GM18517 (cell line): ENCODE measurements around the gene TMEM190.
"Not testable (repeated sequence)": the region's sequence is repeated elsewhere in the genome, so short reads cannot be mapped to it uniquely, and the experiment has no call there.

Experiments
- ATAC-seq: cut with Tn5 transposase; IDR thresholded peaks from one replicate; pipeline ENCODE4 v1.9.1; 2021; ENCODE audit warnings: mild to moderate bottlenecking, moderate library complexity; ENCODE audit not compliant: unreplicated experiment

Gene TMEM190

DNA sequence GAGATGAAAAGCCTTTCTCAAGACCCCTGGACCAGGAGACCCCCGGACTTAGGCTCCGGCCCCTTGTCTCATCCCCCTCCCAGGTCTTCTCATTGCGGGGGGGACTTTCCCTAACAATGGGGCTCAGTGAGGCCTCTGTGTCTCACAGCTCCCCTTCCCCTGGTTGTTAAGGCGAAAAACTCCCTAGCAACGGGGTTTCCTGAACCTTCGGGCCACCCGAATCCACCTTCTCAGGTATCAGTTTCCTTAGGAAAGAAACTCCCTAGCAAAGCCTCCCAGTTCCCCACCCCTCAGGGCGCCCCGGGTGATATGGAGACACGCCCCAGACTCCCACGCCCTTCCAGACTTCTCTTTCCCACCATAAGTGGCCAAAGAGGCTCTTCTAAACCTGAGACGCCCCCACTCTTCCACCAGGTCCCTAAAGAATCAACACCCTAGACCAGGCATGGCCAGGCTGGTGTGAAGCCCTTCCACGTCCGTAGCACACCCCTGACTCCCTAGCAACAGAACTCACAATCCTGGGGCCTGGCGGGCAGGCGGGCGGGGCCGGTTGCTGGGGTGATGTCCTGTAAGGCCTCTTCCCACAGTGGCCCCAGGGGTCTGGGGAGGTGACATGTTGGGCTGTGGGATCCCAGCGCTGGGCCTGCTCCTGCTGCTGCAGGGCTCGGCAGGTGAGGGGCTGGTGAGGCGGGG is at the start of gene TMEM190:
Gene TMEM190 (plus strand): TSS at position 586 of the 693 bp plus-strand sequence. CDS start 28 bp downstream, at position 614.
- ATAC-seq: no peak

DNA sequence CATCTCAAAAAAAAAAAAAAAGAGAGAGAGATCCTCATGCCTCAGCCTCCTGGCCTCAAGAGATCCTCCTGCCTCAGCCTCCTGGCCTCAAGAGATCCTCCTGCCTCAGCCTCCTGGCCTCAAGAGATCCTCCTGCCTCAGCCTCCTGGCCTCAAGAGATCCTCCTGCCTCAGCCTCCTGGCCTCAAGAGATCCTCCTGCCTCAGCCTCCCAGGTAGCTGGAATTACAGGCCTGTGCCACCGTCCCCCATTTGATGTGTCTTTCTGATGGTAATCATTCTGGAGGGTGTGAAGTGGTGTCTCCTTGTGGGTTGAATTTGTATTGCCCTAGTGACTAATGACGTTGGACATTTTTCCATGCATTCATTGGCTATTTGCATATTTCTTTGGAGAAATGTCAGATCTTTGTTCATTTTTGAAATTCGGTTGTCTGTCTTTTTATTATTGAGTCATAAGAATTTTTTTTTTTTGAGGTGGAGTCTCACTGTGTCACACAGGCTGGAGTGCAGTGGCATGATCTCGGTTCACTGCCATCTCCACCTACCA is 47.8 kb upstream of the TMEM190 start:
- ATAC-seq: not testable (repeated sequence)

DNA sequence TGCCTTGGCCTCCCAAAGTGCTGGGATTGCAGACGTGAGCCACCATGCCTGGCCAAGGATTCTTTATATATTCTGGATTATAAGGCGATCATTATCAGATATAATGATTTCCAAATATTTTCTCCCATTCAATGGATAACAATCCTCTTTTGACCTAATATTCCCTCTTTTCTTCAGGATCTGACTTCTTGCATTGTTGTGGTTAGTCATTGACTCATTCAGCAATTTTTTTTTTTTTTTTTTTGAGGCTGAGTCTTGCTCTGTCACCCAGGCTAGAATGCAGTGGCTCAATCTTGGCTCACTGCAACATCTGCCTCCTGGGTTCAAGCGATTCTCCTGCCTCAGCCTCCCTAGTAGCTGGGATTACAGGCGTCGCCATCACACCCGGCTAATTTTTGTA is 46.8 kb upstream of the TMEM190 start:
- not testable (repeated sequence) for ATAC-seq

DNA sequence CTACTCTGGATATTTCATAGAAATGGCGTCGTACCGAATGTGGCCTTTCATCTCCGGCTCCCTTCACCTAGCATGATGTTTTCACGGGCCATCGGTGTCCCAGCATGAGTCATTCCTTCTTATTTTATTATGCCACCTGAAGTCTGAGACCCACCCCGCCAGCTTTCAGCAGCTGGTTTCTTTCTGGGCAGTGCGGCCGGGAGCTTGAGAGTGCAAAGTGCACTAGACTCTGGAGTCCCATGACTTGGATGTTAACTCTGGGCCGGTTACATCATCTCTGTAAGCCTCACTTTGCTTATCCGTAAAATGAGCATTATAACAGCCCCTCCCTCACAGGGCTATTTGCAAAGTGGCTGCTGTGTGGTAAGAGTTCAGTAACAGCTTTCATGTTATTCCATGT is 42.8 kb upstream of the TMEM190 start:
- no peak for ATAC-seq

DNA sequence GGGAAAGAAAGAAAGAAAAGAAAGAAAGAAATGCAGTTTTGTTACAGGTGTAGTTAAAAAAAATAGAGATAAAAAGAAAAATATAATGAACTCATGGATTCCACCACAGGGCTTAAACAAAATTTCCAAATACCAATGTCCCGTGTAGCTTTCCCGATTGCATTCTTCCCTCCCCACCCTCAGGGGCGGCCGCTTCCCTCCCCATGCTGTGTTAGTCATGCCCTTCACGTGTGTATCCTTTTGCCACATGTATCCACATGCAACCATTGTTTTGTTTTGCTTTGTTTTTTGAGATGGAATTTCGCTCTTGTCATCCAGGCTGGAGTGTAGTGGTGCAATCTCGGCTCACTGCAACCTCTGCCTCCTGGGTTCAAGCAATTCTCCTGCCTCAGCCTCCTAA is 40.5 kb upstream of the TMEM190 start:
- ATAC-seq: no peak

DNA sequence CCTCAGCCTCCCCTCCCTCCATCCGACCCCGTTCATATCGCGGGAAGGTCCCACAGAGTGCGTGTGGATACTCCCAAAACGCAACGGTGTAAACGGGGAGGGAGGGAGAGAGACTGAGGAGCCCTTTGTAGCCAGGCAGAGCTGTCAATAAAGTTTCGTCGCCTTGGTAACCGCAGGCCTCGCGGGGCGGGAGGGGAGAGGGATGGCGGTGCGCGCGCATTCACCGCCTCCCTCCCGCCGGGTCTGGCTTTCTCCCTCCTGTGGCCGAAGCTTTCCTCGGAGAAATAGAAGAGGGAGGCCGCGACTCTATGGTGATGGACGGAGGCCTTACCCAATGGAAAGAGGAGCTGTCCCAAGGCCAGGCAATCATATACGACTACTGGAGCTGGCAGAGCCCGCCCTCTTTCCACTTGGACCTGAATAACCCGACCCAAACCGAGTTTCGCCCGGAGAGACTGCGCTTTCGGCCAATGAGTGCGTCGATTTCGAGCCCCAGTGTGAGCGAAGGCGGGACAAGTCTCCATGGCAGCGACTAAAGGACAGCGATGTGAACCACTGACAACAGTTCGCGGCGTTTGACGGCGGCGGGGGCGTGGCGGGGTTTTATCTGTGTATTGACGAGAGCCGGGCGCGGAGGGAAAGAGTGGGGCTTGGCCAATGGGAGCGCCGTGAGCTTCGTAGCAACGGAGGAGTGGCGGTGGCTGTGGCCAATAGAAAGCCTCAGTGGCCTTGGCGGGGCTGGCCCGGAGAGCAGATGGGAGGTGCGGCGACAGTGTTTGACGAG is 37.3 kb upstream of the TMEM190 start, which contains the start of gene KMT5C:
Gene KMT5C (plus strand): TSS at position 772 of the 784 bp plus-strand sequence. CDS start 2,061 bp downstream, outside the sequence.
- peak; percentile 91 for ATAC-seq

DNA sequence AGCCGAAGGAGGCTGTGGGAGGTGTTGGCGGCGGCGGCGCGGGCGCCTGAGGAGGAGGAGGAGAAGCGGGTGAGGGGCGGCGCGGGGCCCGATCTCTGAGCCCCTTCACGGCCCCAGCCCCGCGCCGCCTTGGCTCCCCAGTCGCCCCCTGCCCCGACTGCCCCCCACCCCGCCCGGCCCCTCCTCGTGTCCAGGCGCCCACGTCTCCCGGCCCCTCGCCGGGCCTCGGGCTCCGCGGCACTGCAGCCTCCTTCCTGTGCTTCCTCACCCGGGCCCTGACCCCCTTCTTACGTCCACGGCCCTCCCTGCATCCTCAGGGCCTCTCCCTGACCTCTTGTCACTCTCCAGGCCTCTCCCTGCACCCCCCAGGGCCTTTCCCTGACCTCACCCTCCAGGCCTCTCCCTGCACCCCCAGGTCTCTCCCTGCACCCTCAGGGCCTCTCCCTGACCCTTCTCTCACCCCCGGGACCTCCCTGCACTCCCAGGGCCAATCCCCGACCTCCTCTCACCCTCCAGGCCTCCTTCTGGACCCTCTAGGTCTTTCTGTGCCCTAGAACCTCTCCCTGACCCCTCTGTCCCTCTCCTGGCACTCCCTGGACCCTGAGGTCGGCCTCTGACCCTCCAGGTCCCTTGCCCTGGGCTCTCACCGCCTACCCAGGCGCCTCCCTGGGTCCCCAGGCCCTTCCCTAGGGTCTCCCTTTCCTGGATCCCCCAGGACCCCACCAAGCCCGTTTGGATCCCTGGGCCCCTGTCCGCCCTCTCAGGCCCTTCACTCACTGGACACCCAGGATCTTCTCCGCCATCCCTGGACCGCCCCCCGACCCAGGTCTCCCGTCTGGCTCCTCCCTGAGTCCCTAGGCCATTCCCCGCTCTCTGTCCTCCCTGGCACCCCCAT is 36.5 kb upstream of the TMEM190 start:
- ATAC-seq: no peak

DNA sequence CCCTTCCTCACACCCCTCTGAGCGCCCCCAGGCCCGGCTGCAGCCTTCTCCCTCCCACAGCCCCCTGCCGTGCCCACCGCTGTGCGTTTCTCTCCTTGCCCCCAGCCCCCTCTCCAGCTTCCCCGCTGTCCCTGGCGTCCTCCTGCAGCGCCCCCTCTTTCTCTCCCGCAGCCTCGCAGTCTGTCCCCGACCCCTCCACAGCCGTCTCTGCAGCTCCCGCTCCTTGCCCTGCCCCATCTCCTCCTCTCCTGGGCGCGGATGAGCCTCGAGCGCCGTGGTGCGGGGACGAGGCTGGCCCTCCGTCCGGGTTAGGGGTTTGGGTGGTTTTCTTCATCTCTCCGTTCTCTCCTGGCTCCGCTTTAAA is 35.9 kb upstream of the TMEM190 start:
- no peak for ATAC-seq

DNA sequence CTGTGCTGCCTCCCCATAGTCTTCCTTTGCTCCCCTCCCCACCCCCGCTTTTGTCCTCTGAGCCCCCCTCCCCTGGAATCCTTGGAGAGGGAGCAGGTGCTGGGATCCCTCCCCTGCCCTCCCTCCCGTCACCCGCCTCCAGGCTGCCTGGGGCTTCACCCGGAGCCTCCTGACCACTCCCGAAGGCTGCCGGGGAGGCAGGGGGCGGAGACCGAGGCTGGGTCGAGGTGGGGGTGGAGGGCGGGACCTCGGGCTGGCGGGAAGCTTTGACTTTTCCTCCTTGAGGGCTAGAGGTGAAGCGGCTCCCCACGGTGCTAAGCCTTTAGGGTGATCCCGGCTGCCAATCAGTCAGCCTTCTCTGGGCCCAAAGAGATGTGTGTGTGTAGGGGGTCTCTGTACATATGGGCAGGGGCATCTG is 35.4 kb upstream of the TMEM190 start:
- no peak for ATAC-seq

DNA sequence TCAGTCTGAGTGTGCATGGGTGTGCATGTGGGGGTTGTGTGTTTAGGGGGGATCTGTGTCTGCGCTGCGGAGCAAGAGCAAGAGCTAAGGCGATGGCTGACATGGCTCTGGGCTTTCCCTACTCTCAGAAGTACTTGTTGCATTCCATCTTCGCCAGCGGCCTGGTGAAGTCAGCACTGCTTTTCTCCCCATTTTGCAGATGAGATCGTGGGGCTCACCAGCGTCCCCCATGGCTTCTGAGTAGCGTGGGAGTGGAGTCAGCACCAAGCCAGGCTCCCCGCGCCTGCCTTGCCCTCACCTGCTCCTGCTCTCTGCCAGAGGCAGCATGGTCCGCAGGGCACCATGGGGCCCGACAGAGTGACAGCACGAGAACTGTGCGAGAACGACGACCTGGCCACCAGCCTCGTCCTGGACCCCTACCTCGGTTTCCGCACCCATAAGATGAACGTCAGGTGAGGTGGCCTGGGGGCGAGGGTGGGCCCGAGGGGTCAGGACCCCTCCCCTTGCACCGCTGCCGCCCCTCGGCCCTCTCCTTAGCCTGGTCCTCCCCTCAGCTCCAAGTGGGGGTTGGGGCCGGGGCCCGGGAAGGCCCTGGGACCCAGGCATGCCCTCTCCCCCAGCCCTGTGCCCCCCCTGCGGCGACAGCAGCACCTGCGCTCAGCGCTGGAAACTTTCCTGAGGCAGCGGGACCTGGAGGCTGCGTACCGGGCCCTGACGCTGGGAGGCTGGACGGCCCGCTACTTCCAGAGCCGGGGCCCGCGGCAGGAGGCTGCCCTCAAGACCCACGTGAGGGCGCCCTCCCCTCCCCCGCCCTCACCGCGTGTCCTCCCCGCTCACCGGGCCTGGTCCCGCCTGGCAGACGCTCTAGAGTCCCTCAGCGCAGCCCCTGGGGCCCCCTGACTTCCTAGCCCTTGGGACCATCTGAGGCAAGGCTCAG is 34.8 kb upstream of the TMEM190 start:
- no peak for ATAC-seq

DNA sequence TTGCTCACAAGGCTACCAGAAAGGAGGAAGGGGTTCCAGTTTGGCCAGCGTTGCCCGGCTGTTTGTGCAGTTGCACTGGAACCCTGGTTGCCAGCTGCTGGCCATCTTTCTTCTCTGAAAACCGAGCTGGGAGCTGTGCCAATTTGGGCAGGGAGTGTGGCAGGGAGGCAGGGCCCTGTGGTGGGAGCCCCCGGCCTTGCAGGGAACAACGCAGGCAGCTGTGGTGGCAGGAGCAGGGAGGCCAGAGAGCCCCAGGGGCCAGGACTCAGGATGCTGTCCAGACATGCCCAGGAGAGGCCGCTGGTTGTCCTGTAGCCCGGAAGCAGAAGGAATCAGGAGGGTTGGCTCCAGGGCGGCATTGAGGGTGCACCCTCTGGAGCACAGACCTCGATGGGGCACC is 32.2 kb upstream of the TMEM190 start:
- no peak for ATAC-seq

DNA sequence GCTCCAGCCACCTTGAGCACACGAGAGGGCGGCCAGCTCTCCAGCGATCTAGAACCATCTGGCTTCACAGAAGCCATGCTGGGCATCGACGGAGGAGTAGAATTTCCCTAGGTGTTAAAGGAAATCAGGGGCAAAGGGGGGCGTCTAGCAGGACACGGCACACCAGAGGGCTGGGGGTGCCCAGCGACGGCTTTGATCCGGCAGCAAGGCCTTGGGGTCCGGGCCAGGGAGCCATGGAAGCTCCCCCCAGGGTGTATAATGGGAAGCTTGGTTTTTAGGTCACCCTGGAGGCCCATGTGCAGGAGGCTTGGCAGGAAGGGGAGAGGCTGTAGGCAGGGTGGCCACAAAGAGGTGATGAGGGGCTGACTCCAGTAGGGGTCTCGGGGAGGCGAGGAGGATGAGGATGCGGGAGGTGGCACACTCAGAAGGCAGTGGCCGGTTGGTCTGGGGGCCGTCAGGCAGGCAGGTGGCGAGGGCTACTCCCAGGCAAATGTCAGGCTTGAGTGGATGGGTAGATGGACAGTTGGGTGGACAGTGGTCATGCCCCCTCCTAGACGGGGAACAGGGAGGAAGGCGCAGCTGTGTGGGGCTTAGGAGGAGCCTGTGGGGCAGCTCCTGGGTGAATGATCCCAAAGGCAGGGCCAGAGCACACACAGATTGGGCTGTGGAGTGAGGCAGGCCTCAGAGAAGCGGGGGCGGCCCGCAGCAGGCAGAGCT is 31.4 kb upstream of the TMEM190 start:
- ATAC-seq: no peak

DNA sequence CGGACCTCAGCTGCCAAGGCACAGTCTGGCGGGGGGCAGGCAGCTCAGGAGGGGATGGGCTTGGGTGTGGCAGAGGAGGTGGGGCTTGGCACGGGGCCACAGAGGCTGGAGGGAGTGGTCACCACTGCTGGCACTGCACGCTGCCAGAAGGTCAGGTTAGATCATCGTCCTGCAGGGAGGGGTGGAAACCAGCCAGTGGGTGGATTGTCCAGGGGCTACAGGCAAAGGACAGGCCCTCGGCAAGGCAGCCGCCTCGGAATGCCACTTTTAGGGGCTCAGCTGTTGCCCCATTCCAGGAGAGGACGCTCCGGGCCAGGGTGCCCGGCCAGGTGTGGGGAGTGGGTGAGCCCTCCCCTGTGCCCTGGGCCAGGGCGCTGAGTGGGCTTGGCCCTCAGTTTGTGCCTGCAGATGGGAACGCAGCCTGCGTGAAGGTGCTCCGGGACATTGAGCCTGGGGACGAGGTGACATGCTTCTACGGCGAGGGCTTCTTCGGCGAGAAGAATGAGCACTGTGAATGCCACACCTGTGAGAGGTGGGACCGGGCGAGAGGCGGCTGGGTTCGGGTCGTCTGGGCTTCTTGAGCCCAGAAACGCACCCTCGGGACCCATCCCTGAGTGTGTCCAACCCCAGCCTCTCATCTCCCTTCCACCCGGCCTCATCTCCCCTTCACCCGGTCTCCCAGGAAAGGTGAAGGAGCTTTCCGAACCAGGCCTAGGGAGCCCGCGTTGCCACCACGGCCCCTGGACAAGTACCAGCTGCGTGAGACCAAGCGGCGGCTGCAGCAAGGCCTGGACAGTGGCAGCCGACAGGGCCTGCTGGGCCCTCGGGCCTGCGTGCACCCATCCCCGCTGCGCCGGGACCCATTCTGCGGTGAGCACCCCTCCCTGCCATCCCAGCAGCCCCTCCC is 30.6 kb upstream of the TMEM190 start:
- ATAC-seq: no peak

DNA sequence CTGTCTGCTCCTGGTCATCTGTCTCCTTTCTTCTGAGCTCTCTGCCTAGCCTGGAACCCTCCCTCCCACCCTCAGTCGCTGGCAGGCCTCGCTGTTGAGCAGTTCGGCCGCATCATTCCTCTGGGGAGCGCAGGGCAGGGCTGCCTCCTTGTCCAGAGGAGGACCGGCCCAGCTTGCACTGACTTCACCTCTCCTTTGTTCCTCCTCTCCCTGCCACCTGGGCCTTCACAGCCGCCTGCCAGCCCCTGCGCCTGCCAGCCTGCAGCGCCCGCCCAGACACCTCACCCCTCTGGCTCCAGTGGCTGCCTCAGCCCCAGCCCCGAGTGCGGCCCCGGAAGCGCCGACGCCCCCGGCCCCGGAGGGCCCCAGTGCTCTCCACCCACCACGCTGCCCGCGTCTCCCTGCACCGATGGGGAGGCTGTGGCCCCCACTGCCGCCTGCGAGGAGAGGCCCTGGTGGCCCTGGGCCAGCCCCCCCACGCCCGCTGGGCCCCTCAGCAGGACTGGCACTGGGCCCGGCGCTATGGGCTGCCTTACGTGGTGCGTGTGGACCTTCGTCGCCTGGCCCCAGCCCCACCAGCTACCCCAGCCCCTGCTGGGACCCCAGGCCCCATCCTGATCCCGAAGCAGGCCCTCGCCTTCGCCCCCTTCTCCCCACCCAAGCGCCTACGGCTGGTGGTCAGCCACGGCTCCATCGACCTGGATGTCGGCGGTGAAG is 29.7 kb upstream of the TMEM190 start:
- no peak for ATAC-seq

DNA sequence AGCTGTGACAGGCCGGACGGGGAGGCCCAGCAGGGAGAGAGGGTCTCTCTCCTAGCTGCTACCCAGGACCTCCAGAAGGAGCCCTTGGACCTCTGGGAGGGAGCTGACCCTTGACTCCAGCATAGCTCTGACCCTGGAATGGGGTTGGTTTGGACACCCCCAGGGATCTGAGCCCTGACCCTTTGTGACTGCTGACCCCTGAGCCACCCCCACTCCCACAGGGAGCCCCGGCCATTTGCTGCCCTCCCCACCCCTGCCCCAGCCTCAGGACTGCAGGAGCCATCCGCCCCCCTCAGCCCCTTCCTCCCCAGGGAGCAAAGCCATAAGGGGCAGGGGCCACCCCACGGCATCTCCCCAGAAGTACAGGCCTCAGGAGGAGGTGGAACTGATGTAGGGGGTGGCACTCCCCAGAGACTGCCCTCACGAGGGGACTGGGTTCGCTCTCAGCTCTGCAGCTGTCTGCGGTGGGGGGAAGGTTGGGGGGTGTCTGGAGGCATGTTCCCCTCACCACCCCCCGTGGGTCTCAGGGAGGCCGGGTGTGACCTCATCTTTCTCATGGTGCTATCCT is 29.1 kb upstream of the TMEM190 start:
- no peak for ATAC-seq

DNA sequence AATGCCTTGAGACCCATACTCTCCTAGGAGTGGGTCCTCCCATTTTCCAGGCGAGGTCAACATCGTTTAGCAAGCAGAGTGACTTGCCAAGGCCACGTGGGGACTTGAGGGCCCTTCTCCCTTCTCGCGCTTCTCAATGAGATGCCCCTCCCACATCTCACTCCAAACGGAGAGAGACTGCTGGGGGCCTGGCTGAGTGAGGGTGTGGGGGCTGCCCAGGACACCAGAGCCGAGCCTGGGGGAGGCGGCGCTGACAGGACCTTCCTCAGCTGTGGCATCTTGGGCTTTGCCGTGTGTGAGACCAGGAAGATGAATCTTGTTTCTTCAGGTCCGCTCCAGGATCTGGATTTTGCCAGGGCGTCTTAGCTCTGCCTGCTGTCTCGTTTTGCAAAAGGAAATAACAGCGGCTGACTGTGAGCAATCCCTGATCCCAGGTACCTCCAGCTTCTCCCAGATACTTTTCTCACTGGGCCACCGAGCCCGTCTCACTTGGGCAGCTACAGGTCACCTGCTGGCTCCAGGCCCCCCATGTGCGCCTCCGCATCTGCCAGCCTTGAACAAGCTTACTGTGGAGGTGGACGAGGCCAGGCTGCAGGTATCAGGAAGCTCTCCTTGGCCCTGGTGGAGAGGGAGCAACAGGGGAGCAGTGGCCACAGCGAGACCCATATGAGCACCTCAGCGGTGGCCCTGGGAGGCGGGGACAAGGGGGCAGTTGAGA is 28.1 kb upstream of the TMEM190 start:
- no peak for ATAC-seq
